Renal cortical epithelial cell (primary cell): ENCODE measurements around the gene DOCK8. TPM values are rescaled to one million over a fixed set of nuclear protein-coding genes. Genes with fewer than 3 reads are reported as not detected.

Experiments
- DNase-seq: peaks from one replicate; pipeline ENCODE4 v3.0.0-alpha.2; 2011; ENCODE audit warnings: low read depth
- total RNA-seq: library from RNA; depleted of rRNA; stranded (reverse); fragments of >200 nt; gene quantifications from 2 replicates; pipeline ENCODE4 v1.2.3, GENCODE V29; 2014

Gene DOCK8
- total RNA-seq, 1 donor from 2014 or later, result 0.85 TPM

DNA sequence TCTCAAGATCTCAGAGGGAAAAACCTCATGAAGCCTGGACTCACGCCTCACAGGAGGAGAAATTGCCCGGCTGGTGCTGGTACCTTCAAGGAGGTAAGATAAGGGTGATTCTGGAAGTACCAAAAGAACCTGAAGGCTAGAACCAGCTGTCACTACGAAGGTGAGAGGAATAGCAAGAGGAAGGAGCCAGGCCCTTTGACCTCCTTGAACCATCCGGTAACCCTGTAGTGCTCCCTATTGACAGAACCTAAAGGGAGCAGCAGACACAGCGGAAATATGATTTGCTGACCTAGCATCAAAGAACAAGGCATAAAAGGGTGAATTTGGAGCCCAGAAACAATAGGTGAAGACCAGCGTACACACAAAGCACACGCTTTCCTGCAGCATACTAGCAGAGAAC is 92.2 kb downstream of the DOCK8 start:
- peak; percentile 17 for DNase-seq

DNA sequence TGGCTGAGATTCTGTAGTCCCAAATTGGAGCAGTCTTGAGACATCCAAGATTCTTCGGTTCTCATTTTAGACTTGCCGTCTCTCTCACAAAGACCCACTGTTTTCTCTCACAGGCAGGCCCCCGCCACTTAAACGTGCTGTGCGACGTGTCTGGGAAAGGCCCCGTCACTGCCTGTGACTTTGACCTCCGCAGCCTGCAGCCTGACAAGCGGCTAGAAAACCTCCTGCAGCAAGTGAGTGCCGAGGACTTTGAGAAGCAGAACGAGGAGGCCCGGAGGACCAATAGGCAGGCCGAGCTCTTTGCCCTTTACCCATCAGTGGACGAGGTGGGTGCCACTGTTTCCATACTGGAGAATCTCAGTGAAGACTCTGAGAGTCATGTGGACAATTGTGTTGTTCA is 97.2 kb downstream of the DOCK8 start:
- no peak for DNase-seq

DNA sequence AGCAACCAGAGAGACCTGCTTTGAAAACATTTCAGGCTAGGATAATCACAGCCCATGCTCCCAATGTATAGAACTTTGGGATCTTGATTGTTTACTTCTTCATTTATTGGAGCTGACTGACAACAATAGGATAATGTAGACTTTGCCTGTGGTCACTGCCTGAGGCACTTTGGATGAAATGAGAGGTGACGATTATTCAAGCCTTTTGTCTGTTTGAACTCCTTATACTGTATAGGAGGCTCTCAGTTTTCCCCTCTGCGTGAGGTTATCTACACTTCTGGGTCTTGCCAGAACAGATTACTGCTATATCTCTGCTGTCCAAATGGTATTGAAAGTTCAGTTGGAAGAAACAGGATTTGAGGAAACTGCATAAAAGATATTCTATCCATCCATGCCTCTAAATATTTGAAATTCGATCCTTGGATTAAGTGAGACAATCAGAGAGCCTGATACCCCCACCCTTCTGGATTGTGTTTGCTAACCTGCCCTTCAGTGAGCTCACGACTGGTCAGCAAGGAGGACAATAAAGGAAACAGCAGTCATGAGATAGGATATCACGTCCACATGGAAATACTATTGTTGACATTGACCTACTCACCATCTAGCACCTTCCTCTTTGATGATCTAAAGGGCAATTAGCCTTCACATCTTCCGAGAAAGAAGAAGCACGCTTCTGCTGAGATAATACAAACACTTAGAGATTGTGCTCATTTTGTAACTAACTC is 98.1 kb downstream of the DOCK8 start:
- DNase-seq, result no peak

DNA sequence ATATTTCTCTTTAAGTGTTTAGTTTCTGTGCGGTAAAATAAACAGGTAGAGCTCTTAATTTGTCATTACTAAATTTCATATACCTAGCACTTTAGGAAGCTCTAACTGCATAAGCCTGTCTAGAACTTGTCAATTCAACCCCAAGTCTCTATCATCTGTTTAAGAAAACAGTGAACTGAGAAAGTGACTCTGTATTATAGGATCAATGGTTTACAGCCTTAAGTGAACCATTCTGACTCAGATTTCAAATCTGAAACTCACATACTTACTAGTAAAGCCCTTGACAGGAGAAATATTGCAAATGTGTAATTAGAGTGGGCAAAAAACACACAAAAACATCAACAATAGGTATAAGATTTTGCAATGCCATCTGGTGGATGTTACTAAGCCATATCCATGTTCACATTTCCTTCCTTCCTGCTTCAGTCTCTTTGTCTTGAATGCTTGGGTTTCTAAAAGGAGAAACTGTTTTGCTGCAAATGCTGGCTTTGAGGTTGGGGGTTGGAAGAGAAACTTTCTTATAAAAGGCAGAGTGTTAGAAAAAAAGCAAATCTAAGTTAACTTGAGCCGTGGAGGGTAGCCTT is 101.8 kb downstream of the DOCK8 start:
- peak; percentile 15 for DNase-seq

DNA sequence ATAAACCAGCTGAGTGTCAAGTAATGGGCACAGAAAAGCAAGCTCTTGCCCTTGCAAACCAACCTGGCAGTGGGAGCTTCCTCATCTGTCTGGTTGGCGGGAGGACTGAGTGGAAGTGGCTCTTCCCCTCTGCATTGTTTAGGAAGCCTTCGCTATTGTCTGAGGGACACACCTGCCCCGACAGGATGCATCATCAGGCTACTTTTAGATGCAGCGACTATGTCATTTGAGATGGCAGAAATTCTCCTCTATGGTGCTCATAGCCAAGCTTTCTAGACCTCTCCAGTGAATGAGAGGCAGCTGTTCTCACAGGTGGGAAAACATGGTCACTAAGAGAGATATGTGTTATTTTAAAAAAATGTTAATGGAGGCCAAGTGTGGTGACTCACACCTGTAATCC is 104.0 kb downstream of the DOCK8 start:
- DNase-seq, result no peak

DNA sequence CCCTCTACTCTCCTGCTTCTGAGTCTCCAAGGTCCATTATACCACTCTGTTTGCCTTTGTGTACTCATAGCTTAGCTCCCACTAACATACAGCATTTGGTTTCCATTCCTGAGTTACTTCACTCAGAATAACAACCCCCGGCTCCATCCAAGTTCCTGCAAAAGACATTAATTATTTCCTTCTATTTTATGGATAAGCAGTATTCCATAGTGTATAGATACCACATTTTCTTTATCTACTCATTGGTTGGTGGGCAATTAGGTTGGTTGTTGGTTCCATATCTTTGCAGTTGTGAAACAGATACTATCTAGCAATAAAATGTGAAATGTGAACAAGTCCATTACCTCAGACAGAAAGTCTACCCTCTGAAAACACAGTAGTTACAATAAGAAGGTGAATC is 110.3 kb downstream of the DOCK8 start:
- no peak for DNase-seq

DNA sequence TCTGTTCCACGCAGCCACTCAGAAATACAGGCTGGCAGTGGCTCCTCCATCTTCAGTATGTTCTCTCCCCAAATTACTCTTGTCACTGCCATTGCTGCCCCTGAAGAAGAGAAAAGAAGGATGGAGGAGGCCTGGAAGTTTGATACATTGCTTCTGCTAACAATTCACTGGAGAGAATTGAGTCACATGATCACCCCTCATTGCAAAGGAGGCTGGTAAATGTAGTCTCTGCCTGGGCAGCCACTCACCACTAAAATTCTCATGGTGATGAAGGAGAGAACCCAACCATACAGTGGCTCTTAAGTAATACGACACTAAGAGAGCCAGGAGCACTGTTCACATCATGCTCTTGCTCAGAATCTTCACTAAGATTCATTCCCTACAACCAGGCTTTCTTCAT is 112.0 kb downstream of the DOCK8 start:
- DNase-seq, result no peak

DNA sequence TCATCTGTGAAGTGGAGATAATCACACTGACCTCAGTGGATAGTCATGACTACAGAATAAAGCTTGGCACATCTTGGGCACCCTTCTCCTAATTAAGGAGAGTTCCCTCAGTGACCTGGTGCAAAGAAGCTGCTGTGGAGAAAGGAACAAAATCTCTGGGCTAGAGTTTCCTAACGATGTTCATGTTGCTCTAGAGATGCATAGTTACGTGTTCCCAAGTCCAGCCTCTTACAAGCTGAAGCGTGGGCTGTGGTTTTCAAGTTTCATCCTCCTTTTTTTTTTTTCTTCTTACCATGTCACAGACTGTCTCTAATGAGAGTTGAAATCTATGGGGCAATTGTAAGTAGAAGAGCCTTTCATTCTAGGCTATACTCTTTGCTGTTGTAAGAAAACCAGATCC is 113.8 kb downstream of the DOCK8 start:
- no peak for DNase-seq

DNA sequence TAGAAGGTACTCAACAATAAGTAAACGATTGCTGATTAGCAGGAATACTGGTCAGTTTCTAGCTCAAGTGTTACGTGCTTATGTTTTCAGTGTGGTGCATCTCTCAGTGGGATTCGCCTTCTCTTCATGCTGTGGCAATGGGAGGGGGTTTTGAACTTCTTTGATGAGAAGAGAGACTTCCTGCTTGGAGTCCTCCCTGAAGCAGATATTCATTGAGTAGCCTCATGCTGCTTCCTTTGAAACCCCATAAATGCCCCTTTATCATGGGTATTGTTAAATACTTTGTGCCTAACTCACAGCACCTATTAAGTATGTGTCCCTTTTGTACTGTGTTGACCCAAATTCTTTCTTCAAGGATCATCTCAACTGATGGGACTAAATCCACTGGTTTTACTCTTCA is 116.5 kb downstream of the DOCK8 start:
- DNase-seq, result no peak

DNA sequence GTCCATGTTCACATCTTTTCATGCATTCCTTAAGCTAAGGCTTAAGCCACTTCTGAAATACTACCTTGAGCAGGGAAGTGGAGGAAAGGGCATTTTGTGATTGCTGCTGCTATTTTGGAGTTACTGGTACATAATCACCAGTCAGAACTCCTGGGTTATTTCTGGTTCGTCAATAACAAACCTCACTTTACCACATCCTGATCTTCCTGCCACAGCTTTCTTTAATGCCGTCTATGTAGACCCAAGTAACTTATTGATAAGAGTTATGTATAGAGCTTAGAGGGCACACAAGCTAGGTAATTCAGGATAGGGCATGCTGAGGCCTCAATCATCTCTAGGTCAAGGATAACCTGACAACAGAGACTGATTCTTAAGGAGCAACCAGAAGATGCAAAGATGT is 120.7 kb downstream of the DOCK8 start:
- DNase-seq, result no peak

DNA sequence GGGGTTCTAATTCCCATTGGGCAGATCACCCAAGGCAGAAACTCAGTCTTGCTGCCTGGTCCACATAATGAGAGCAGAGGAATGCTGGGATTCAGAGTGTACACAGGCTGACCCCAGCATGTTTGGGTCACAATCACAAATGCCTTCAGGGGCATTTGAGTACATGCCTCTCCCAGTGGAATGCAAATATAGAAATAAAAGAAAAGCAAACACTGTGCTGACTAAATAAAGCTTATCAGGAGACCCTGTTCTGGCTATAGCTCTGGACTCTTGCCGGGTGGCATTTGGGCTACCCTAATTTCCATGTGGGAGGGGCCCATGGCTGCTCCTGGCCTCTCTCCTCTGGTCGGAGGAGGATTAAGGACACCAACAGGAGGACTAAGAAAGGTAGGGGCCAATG is 121.4 kb downstream of the DOCK8 start:
- DNase-seq, result peak; percentile 33

DNA sequence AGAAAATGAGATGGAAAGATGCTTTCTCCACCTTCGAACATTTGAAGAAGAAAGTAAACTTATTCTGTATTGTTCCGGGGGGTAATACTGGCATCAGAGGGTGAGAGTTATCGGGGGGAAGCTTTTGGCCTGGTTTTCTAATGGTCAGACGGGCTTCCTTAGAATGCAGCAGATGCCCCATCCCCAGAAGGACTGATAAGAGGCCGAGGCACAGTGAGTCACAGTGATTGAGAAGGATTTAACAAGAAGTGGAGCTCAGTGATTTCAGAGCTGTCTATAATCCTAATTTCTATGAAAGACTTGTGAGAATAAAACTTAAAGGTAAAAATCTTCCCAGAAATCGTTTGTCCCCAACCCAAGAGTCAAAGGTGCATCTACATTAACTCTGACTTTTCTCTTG is 123.9 kb downstream of the DOCK8 start:
- DNase-seq, result no peak

DNA sequence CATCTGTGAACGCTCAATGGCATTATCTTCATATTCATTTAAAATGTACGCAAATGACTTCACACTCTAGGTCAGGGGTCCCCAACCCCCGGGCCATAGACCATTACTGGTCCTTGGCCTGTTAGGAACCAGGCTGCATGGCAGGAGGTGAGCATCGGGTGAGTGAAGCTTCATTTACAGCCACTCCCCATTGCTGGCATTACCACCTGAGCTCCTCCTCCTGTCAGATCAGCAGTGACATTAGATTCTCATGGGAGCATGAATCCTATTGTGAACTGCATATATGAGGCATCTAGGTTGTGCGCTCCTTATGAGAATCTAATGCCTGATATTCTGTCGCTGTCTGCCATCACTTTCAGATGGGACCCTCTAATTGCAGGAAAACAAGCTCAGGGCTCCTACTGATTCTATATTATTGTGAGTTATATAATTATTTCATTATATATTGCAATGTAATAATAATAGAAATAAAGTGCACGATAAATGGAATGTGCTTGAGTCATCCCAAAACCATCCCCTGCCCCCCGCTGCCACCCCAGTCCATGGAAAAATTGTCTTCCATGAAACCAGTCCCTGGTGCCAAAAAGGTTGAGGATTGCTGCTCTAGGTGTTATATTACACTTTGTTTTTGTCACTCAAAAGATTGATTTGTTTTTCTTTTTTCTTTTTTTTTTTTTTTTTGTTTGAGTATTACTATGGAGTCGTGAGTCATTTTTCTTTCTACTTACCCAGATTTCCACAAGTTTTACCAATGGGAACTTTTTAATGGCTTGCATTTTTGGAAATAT is 127.2 kb downstream of the DOCK8 start:
- no peak for DNase-seq

DNA sequence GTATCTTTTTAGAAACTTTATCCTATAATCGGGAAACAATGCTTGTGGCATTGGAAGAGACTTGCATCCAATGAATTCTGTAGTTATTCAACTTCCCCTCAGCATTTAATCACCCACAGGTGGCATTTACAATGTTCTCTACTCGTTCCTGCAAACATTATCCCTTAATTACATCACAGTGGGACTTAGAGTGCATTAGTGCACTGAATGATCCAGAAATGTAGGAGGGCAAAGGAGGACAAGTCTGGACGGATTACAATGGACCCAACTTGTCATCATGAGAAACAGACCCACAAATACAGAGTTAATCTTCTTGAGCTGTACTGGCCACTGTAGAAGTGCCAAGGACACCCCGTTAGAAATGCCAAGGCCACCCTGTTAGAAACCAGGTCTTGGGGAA is 129.1 kb downstream of the DOCK8 start:
- no peak for DNase-seq

DNA sequence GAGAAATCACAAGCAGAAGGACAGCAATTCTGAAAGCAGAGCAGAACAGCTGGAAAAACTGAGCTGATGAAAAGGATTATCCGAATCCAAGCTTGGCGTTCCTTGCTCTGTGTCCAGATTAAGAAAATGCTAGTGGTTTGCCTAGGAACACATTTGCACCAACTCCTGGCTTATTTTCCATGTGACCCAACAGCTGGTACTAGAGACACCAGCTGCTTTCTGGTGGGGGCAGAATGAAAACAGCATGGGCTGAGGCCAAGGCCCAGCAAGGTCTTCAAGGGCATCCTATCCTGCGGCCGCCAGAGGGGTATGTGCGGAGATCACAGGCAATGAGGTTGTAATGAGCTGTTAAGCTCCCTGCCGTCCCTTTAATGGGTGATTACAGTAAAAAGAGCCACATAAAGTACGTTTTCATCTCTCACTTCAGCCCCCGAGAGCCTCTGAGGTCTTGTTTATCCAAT is 131.5 kb downstream of the DOCK8 start:
- no peak for DNase-seq

DNA sequence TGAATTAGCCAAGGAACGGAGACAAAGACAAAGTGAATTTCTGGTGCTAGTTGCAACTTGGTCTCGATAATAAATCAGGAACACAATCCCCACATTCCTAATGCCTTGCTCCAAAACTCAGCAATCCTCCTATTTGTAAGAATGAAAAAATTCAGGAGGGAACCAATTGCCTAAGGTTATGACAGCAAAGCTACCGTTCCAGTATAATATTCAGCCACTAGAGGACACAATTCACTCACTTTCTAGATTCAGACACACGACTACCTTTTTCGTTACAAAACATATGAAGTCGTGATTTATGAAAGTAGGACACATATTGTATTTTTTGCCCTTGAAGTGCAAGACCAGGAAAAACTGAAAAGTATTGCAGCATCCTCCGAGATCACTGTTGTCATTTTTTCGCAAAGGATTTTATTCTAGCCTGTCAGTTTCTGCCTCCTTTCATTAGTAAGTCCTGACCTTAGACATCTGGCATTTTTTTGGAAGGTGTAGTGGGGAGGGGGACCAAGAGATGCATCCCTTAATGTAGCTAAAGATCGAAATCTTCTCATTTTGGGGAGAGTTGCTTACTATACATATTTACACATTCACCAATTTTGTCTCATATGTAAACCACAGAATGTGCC is 133.1 kb downstream of the DOCK8 start:
- peak; percentile 48 for DNase-seq

DNA sequence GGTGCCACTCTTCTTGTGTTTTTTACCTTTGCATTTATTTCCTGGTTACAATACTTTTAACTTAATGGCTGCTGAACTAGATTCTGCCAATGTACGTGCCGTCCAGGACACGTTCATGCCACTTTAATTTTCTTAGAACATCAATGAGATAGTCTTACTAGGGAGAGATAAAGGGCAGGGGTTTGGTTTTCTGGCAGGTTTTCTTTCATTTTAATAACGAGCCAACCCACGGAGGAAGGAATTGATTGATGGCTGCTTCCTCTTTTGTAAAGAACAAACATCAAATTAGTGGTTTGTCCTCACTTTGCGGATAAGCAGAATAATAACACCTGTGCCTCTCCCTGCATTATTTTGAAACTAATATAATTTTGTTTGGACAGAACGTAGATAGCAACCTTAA is 135.7 kb downstream of the DOCK8 start:
- DNase-seq, result no peak

DNA sequence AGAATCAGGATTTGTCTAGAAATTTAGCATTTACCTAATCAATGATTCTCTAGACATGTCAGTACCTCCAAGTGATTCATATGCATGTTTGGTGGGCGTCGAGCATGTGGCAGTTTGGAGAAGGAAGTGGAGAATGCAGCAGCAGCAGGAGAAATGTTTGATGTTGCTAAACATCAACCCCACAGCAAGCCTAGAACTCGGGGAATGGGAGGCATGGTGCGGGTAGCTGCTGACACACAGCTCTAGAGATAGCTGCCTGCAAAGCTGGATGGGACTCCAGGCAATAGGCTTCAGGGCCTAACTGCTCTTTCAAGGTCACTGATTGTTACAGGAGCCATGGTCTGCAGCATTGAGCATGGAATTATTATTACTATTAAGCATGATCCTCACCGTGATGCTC is 137.3 kb downstream of the DOCK8 start:
- no peak for DNase-seq

DNA sequence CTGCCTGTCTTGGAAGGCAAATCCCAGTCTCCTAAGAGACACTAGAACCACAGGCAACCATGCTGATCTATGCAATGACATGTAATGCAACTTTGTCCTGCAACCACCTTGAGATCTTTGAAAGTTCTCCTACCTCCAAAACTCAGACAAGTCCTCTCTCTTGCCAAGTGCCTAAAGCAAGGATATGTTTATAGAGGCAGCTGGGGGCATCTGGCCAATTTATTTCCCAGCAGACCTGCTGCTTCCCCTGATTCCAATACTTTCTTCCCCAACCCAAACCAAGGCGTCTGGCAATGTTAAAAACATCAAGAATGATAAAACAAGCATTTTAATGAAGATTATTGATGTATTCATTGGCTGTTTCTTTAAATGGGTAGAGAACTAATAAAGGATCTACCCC is 138.4 kb downstream of the DOCK8 start:
- no peak for DNase-seq

DNA sequence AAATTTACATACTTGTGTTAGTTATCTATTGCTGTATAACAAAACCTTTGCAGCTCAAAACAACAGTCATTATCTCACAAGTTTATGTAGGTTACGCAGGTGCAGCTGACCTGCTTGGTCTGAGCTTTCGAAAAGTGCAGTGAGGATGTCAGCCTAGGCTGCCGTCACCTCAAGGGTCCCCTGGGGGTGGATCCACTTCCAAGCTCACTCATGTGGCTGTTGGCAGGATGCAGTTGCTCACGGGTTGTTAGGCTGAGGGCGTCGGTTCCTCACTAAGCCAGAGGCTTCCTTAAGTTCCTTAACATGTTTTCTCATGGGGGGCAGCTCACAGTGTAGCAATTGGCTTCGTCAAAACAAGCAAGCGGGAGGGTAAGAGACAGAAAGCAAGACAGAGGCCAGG is 139.8 kb downstream of the DOCK8 start:
- no peak for DNase-seq

DNA sequence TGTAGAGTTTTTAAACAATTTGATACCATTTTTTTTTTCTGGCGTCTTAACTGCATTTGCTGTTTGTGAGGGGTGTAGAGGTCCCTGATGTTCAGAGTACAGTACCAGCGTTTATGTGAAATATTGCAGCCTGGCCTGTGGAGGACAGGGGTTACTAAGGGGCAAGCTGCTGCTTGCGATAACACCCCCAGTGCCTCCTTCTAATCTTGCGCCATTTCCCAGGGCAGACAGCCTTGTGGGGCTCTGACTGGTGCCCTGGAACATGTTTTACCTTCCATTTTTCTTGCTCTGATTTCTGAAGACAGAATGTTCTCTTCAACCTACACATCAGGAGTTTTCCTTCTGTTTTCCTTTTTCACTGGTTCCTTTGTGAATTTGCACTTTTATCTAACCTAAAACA is 142.9 kb downstream of the DOCK8 start:
- DNase-seq, result no peak

DNA sequence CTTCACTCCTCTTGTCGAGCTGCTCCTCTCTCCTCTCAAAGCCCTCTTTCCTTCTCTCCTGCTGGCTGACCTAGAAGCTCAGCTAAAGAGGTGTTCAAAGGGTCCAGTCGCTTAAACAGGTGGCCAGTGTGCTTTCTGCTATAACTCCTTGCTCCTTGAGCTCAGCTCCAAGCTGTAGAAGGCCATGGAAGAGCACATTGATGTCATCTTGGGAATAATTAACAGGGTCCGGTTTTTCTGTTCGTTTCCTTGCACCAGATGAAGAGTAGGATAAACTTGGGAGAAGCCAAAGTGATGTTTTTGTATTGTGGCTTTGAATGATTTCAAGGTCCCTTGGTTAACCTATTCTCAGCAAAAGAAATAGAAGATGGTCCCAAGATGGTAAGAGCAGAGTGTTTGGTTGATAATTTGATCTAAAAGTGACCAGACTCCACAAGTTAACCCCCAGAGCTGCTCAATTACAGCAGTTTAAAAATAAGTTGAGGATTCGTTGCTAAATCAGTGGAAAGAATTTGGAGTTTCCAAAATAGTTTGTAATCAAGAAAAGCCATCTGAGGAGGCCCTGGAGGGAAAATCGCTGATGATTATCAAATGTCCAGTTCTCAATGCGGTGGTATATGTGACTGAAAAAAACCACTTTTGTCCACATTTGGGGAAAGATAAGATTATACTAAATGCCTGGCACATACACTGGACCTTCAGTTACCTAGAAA is 148.1 kb downstream of the DOCK8 start:
- DNase-seq, result peak; percentile 33
